ENCODE data around the gene PPP4R4. TPM values are rescaled to one million over a fixed set of nuclear protein-coding genes. Genes with fewer than 3 reads are reported as not detected.

PPP4R4 gene
- total RNA-seq, 2 experiments from 2014 or later: 17.0 to 19.2 TPM

GRCh38 chr14:94165744-94166143, 8.4 kb upstream of the PPP4R4 start:
- no peaks in the 10 kb centered on the region for H3K9me3 Mint-ChIP-seq
- intact Hi-C loops (cut with micrococcal nuclease): loop anchor here (1.0 kb wide), 1 partner anchor 8 kb away; no protein-coding TSS in a partner anchor
- CTCF ChIA-PET: interaction anchor here (1.8 to 2.0 kb wide), 3 partner anchors 15 to 34 kb away, joined by 5 to 9 read pairs (median 8); no protein-coding TSS in a partner anchor
- H3K27me3 Mint-ChIP-seq: no peaks in the 10 kb centered on the region
- POLR2A ChIA-PET: interaction anchor here (0.8 to 1.6 kb wide), 3 partner anchors 8 to 11 kb away, joined by 3 to 8 read pairs (median 3); no protein-coding TSS in a partner anchor
- no peaks in the 10 kb centered on the region for H3K36me3 Mint-ChIP-seq
- DNase-seq: no peak
- peak overlapping the region; percentile 54 for H3K27ac Mint-ChIP-seq
- no peak overlapping the region for H3K4me3 Mint-ChIP-seq
- peaks cover 48% of the 10 kb centered on the region for H3K4me1 Mint-ChIP-seq (ENCODE audit: low read depth)

GRCh38 chr14:94170136-94170535, 4.0 kb upstream of the PPP4R4 start:
- Mint-ChIP-seq H3K9me3 (no peaks in the 10 kb centered on the region), H3K27ac (no peak overlapping the region), H3K4me3 (no peak overlapping the region), H3K4me1 (ENCODE audit: low read depth) (peaks cover 13% of the 10 kb centered on the region), H3K36me3 (no peaks in the 10 kb centered on the region), H3K27me3 (no peaks in the 10 kb centered on the region)
- ChIA-PET POLR2A (no interaction called here), CTCF (interaction anchor here (1.2 to 4.1 kb wide), 6 partner anchors 9 to 230 kb away, joined by 3 to 17 read pairs (median 8); no protein-coding TSS in a partner anchor)
- no peak for DNase-seq
- intact Hi-C loops (cut with micrococcal nuclease): loop anchor here (10.0 kb wide), 3 partner anchors 835 to 1365 kb away; partner anchors contain the start of genes BTBD7 and GLRX5

- Mint-ChIP-seq H3K27me3 (no peaks in the 10 kb centered on the region), H3K4me1 (ENCODE audit: low read depth) (peaks cover 13% of the 10 kb centered on the region), H3K4me3 (no peak overlapping the region), H3K27ac (no peak overlapping the region), H3K36me3 (no peaks in the 10 kb centered on the region), H3K9me3 (no peaks in the 10 kb centered on the region)
- CTCF ChIA-PET: interaction anchor here (1.2 to 4.1 kb wide), 4 partner anchors 9 to 40 kb away, joined by 3 to 17 read pairs (median 14); no protein-coding TSS in a partner anchor
- no peak for DNase-seq
- POLR2A ChIA-PET: no interaction called here
- intact Hi-C loops (cut with micrococcal nuclease): loop anchor here (10.0 kb wide), 3 partner anchors 836 to 1364 kb away; partner anchors contain the start of genes BTBD7 and GLRX5
These were observed 2.9 kb upstream of the PPP4R4 start for GRCh38 chr14:94171208-94171607.

- intact Hi-C loops (cut with micrococcal nuclease): loop anchor here (10.0 kb wide), 3 partner anchors 838 to 1362 kb away; partner anchors contain the start of genes BTBD7 and GLRX5
- ChIA-PET CTCF (interaction anchor here (2.5 kb wide), 1 partner anchor 36 kb away, joined by 17 read pairs; no protein-coding TSS in a partner anchor), POLR2A (interaction anchor here (1.2 kb wide), 1 partner anchor 8 kb away, joined by 8 read pairs; no protein-coding TSS in a partner anchor)
- Mint-ChIP-seq H3K27ac (no peak overlapping the region), H3K27me3 (no peaks in the 10 kb centered on the region), H3K9me3 (no peaks in the 10 kb centered on the region), H3K4me1 (ENCODE audit: low read depth) (peaks cover 26% of the 10 kb centered on the region), H3K36me3 (no peaks in the 10 kb centered on the region), H3K4me3 (no peak overlapping the region)
- no peak for DNase-seq
These were observed 1.6 kb upstream of the PPP4R4 start for GRCh38 chr14:94172545-94172944.

GRCh38 chr14:94173471-94173884, 644 bp upstream of the PPP4R4 start:
- Mint-ChIP-seq H3K27ac (peak overlapping the region; percentile 18), H3K4me1 (ENCODE audit: low read depth) (peaks cover 33% of the 10 kb centered on the region), H3K36me3 (no peaks in the 10 kb centered on the region), H3K9me3 (no peaks in the 10 kb centered on the region), H3K4me3 (peak overlapping the region; percentile 79), H3K27me3 (no peaks in the 10 kb centered on the region)
- DNase-seq: peak; percentile 52
- CTCF ChIA-PET: interaction anchor here (1.9 to 4.0 kb wide), 3 partner anchors 37 to 137 kb away, joined by 6 to 23 read pairs (median 8); no protein-coding TSS in a partner anchor
- intact Hi-C loops (cut with micrococcal nuclease): loop anchor here (1.0 to 10.0 kb wide), 4 partner anchors 8 to 1361 kb away; partner anchors contain the start of genes BTBD7 and GLRX5
- POLR2A ChIA-PET: interaction anchor here (1.2 kb wide), 1 partner anchor 8 kb away, joined by 8 read pairs; no protein-coding TSS in a partner anchor

- POLR2A ChIA-PET: interaction anchor here (0.8 to 1.1 kb wide), 3 partner anchors 9 to 216 kb away, joined by 3 to 7 read pairs (median 3); partner anchors contain the start of genes DDX24 and IFI27L1
- Mint-ChIP-seq H3K9me3 (no peaks in the 10 kb centered on the region), H3K27ac (no peak overlapping the region), H3K27me3 (no peaks in the 10 kb centered on the region), H3K36me3 (no peaks in the 10 kb centered on the region), H3K4me1 (ENCODE audit: low read depth) (peaks cover 44% of the 10 kb centered on the region), H3K4me3 (peak overlapping the region; percentile 75)
- DNase-seq: no peak
- intact Hi-C loops (cut with micrococcal nuclease): loop anchor here (5.0 to 10.0 kb wide), 5 partner anchors 212 to 1360 kb away; partner anchors contain the start of genes BTBD7 and GLRX5
- CTCF ChIA-PET: interaction anchor here (0.9 to 4.0 kb wide), 7 partner anchors 12 to 138 kb away, joined by 3 to 23 read pairs (median 5); no protein-coding TSS in a partner anchor
These were observed 485 bp downstream of the PPP4R4 start for GRCh38 chr14:94174604-94175010.

- intact Hi-C loops (cut with micrococcal nuclease): loop anchor here (5.0 to 10.0 kb wide), 5 partner anchors 213 to 1360 kb away; partner anchors contain the start of genes BTBD7 and GLRX5
- DNase-seq: peak; percentile 38
- H3K4me3 Mint-ChIP-seq: peak overlapping the region; percentile 75
- H3K9me3 Mint-ChIP-seq: no peaks in the 10 kb centered on the region
- peaks cover 46% of the 10 kb centered on the region for H3K4me1 Mint-ChIP-seq (ENCODE audit: low read depth)
- ChIA-PET CTCF (interaction anchor here (0.9 to 4.0 kb wide), 8 partner anchors 12 to 235 kb away, joined by 3 to 23 read pairs (median 4); no protein-coding TSS in a partner anchor), POLR2A (interaction anchor here (0.7 to 1.1 kb wide), 4 partner anchors 10 to 215 kb away, joined by 3 to 7 read pairs (median 3); partner anchors contain the start of genes DDX24 and IFI27L1)
- peak overlapping the region; percentile 73 for H3K27ac Mint-ChIP-seq
- H3K27me3 Mint-ChIP-seq: no peaks in the 10 kb centered on the region
- no peaks in the 10 kb centered on the region for H3K36me3 Mint-ChIP-seq
These were observed 1.1 kb downstream of the PPP4R4 start for GRCh38 chr14:94175011-94175745.

GRCh38 chr14:94175747-94176146, 1.6 kb downstream of the PPP4R4 start:
- peak overlapping the region; percentile 73 for H3K27ac Mint-ChIP-seq
- intact Hi-C loops (cut with micrococcal nuclease): loop anchor here (1.0 to 10.0 kb wide), 8 partner anchors 95 to 1359 kb away; partner anchors contain the start of genes BTBD7, DDX24, GLRX5 and IFI27L1
- peaks cover 52% of the 10 kb centered on the region for H3K4me1 Mint-ChIP-seq (ENCODE audit: low read depth)
- H3K4me3 Mint-ChIP-seq: peak overlapping the region; percentile 75
- ChIA-PET CTCF (interaction anchor here (1.0 to 4.0 kb wide), 5 partner anchors 18 to 236 kb away, joined by 4 to 23 read pairs (median 5); no protein-coding TSS in a partner anchor), POLR2A (interaction anchor here (0.7 to 1.0 kb wide), 2 partner anchors 11 to 160 kb away, joined by 3 read pairs; no protein-coding TSS in a partner anchor)
- no peaks in the 10 kb centered on the region for H3K36me3 Mint-ChIP-seq
- no peaks in the 10 kb centered on the region for H3K9me3 Mint-ChIP-seq
- DNase-seq: no peak
- no peaks in the 10 kb centered on the region for H3K27me3 Mint-ChIP-seq

GRCh38 chr14:94176808-94177207, 2.7 kb downstream of the PPP4R4 start:
- intact Hi-C loops (cut with micrococcal nuclease): loop anchor here (1.0 to 10.0 kb wide), 9 partner anchors 13 to 1358 kb away; partner anchors contain the start of genes BTBD7, DDX24, GLRX5 and IFI27L1
- Mint-ChIP-seq H3K4me1 (ENCODE audit: low read depth) (peaks cover 57% of the 10 kb centered on the region), H3K36me3 (no peaks in the 10 kb centered on the region), H3K27me3 (no peaks in the 10 kb centered on the region), H3K27ac (peak overlapping the region; percentile 73), H3K4me3 (peak overlapping the region; percentile 75), H3K9me3 (no peaks in the 10 kb centered on the region)
- ChIA-PET POLR2A (interaction anchor here (1.0 kb wide), 1 partner anchor 12 kb away, joined by 3 read pairs; no protein-coding TSS in a partner anchor), CTCF (interaction anchor here (1.0 to 4.0 kb wide), 2 partner anchors 40 to 45 kb away, joined by 4 to 23 read pairs; no protein-coding TSS in a partner anchor)
- DNase-seq: no peak

GRCh38 chr14:94177806-94178205, 3.7 kb downstream of the PPP4R4 start:
- Mint-ChIP-seq H3K4me3 (no peak overlapping the region), H3K9me3 (no peaks in the 10 kb centered on the region), H3K27me3 (no peaks in the 10 kb centered on the region), H3K36me3 (no peaks in the 10 kb centered on the region), H3K4me1 (ENCODE audit: low read depth) (peaks cover 59% of the 10 kb centered on the region), H3K27ac (peak overlapping the region; percentile 73)
- no peak for DNase-seq
- CTCF ChIA-PET: interaction anchor here (0.7 kb wide), 1 partner anchor 41 kb away, joined by 3 read pairs; no protein-coding TSS in a partner anchor
- POLR2A ChIA-PET: no interaction called here
- intact Hi-C loops (cut with micrococcal nuclease): loop anchor here (1.0 to 10.0 kb wide), 8 partner anchors 14 to 1357 kb away; partner anchors contain the start of genes BTBD7, DDX24, GLRX5 and IFI27L1

- ChIA-PET CTCF (interaction anchor here (0.6 to 6.6 kb wide), 10 partner anchors 9 to 240 kb away, joined by 3 to 82 read pairs (median 8); partner anchors contain the start of gene IFI27L2), POLR2A (interaction anchor here (0.9 kb wide), 1 partner anchor 239 kb away, joined by 3 read pairs; no protein-coding TSS in a partner anchor)
- intact Hi-C loops (cut with micrococcal nuclease): loop anchor here (5.0 to 10.0 kb wide), 5 partner anchors 213 to 1356 kb away; partner anchors contain the start of genes BTBD7 and GLRX5
- Mint-ChIP-seq H3K36me3 (no peaks in the 10 kb centered on the region), H3K27me3 (no peaks in the 10 kb centered on the region), H3K4me3 (no peak overlapping the region), H3K27ac (peak overlapping the region; percentile 11), H3K9me3 (no peaks in the 10 kb centered on the region), H3K4me1 (ENCODE audit: low read depth) (peaks cover 53% of the 10 kb centered on the region)
- no peak for DNase-seq
These were observed 5.1 kb downstream of the PPP4R4 start for GRCh38 chr14:94179244-94179643.
